Kidney (tissue), 14 donors: Measurements from ENCODE around the gene TGFB2. TPM values are rescaled to one million over a fixed set of nuclear protein-coding genes. Genes with fewer than 3 reads are reported as not detected.

Experiments used
- DNase-seq, 5 donors: peaks; one replicate each; pipeline ENCODE4 v3.0.0-alpha.2; 2013 to 2020
- FAIRE-seq: peaks from 2 replicates; lab custom pipeline; 2012; peaks lifted over from hg19 to GRCh38; lab: Jason Lieb, UNC
- H3K27ac ChIP-seq, 2 donors: one replicate each; pipeline ENCODE4 v1.7.0; 2013; ENCODE audit warnings: low read depth in 2 of 2, low read length in 2 of 2, inconsistent platforms in 1 of 2
- H3K27me3 ChIP-seq: one replicate; pipeline ENCODE4 v1.7.1; 2013; ENCODE audit warnings: low read length, inconsistent platforms; ENCODE audit not compliant: control insufficient read depth, insufficient read depth
- H3K36me3 ChIP-seq, 3 donors: one replicate each; pipeline versions ENCODE4 v1.7.0 to v1.7.1; 2013; ENCODE audit warnings: low read length in 3 of 3, control low read depth in 1 of 3, inconsistent platforms in 1 of 3; ENCODE audit not compliant: insufficient read depth in 3 of 3, control insufficient read depth in 2 of 3
- H3K4me1 ChIP-seq, 3 donors: one replicate each; pipeline versions ENCODE4 v1.7.0 to v1.7.1; 2013; ENCODE audit warnings: low read length in 3 of 3, inconsistent platforms in 1 of 3, low read depth in 1 of 3; ENCODE audit not compliant: control insufficient read depth in 2 of 3, insufficient read depth in 2 of 3
- H3K4me3 ChIP-seq, 3 donors: one replicate each; pipeline versions ENCODE4 v1.7.0 to v1.8.1; 2013; ENCODE audit warnings: low read length in 3 of 3, control low read depth in 1 of 3, inconsistent platforms in 1 of 3
- H3K9ac ChIP-seq, 3 donors: one replicate each; pipeline versions ENCODE4 v1.7.0 to v1.7.1; 2013; ENCODE audit warnings: low read length in 3 of 3, control low read depth in 1 of 3, inconsistent platforms in 1 of 3
- H3K9me3 ChIP-seq, 3 donors: one replicate each; pipeline versions ENCODE4 v1.7.0 to v1.7.1; 2013; ENCODE audit warnings: low read length in 3 of 3, control low read depth in 1 of 3, inconsistent platforms in 1 of 3; ENCODE audit not compliant: control insufficient read depth in 2 of 3, insufficient read depth in 1 of 3
- CTCF ChIP-seq: IDR thresholded peaks from 3 replicates; pipeline ENCODE4 v1.5.1; 2012; ENCODE audit warnings: mild to moderate bottlenecking, moderate library complexity, borderline replicate concordance; ENCODE audit not compliant: insufficient read depth; ENCODE audit errors: extremely low read depth
- intact Hi-C: fragments of 100-400 bp; cut with DNase I; formaldehyde crosslinking; loops from one replicate; pipeline ENCODE4 v1.11.1; 2022
- polyA plus RNA-seq: library from polyadenylated mRNA; stranded (reverse); fragments of 350-450 nt; fragmentation: Illumina TruSeq; extraction: RNeasy Lipid Tissue Mini Kit (QIAGEN cat#74804); gene quantifications from one replicate; pipeline ENCODE4 v1.2.3, GENCODE V29; 2014; ENCODE audit warnings: low read depth, low replicate concordance; ENCODE audit not compliant: insufficient read depth
- total RNA-seq: library from RNA; stranded (reverse); fragmentation: NEBNext Ultra II Directional; extraction: Animal tissue kit (Norgen Biotek cat#: 25700); gene quantifications from one replicate; pipeline ENCODE4 v1.2.1, GENCODE V29; 2021
- donor health status: control.
- donor health status: control.
- donor health status: control.
- donor health status: control.
- donor health status: control.
- donor health status: DM: yes; HTN: yes; CAD: no.
- donor health status: Normal renal cell carcinoma (clear cell type).

Gene TGFB2
- total and polyA plus RNA-seq, 2 donors from 2014 or later = 1.4 to 12.2 TPM

GRCh38 chr1:218444588-218444987 is 99.5 kb downstream of the TGFB2 start:
- Histone ChIP-seq H3K4me1 (no peaks in the 10 kb centered on the region), H3K27me3 (no peaks in the 10 kb centered on the region), H3K27ac (no peak overlapping the region), H3K36me3 (no peaks in the 10 kb centered on the region), H3K9me3 (no peaks in the 10 kb centered on the region), H3K4me3 (no peak overlapping the region), H3K9ac (no peak overlapping the region)
- intact Hi-C loops = no loop called here
- DNase-seq = no peak
- FAIRE-seq = no peak
- no peak for TF ChIP-seq CTCF

- Histone ChIP-seq H3K9ac (no peak overlapping the region), H3K4me3 (no peak overlapping the region), H3K36me3 (no peaks in the 10 kb centered on the region), H3K9me3 (no peaks in the 10 kb centered on the region), H3K4me1 (no peaks in the 10 kb centered on the region), H3K27ac (no peak overlapping the region), H3K27me3 (no peaks in the 10 kb centered on the region)
- no peak for TF ChIP-seq CTCF
- FAIRE-seq (no peak), DNase-seq (no peak)
- intact Hi-C loops = no loop called here
Observed at GRCh38 chr1:218447010-218447689, 102.0 kb downstream of the TGFB2 start.

- Histone ChIP-seq H3K4me1 (no peaks in the 10 kb centered on the region), H3K36me3 (no peaks in the 10 kb centered on the region), H3K4me3 (no peak overlapping the region), H3K27ac (no peak overlapping the region), H3K9me3 (no peaks in the 10 kb centered on the region), H3K27me3 (no peaks in the 10 kb centered on the region), H3K9ac (no peak overlapping the region)
- no peak for FAIRE-seq
- DNase-seq = no peak
- intact Hi-C loops = no loop called here
- TF ChIP-seq CTCF = no peak
Observed at GRCh38 chr1:218451415-218451814, 106.3 kb downstream of the TGFB2 start.
